SU-DHL-6 (cell line): ENCODE measurements around the gene INAFM2.
A peak's percentile ranks its signal among the peaks of the same experiment; 100 is the strongest.

Experiments used
- H2AFZ ChIP-seq: fragments of 200-600 bp; sonication (generic); 2 replicates; pipeline ENCODE4 v1.6.1; 2014; ENCODE audit warnings: low read depth, mild to moderate bottlenecking, moderate library complexity, mixed read lengths, antibody characterized with exemption, low read length; ENCODE audit not compliant: severe bottlenecking
- H3F3A ChIP-seq: fragments of 200-600 bp; shearing (Covaris generic); 2 replicates; pipeline ENCODE4 v1.6.0; 2016; ENCODE audit warnings: antibody characterized with exemption, mild to moderate bottlenecking; ENCODE audit not compliant: insufficient read depth
- H3K27ac ChIP-seq: fragments of 200-600 bp; sonication (generic); 2 replicates; pipeline ENCODE4 v1.5.1; 2016; ENCODE audit warnings: low read depth, mild to moderate bottlenecking, low read length, moderate library complexity, mixed read lengths
- H3K27me3 ChIP-seq: fragments of 200-600 bp; sonication (generic), shearing (Covaris generic); 2 replicates; pipeline ENCODE4 v1.6.0; 2014; ENCODE audit warnings: mild to moderate bottlenecking, low read length
- H3K36me3 ChIP-seq: fragments of 200-600 bp; sonication (generic); 2 replicates; pipeline ENCODE4 v1.6.1; 2014; ENCODE audit warnings: mild to moderate bottlenecking, low read length, mixed read lengths
- H3K4me2 ChIP-seq: fragments of 300-600, 200-600 bp; shearing (Covaris generic), sonication (generic); 2 replicates; pipeline ENCODE4 v1.6.0; 2014; ENCODE audit warnings: low read length, low read depth, mild to moderate bottlenecking; ENCODE audit not compliant: poor library complexity, severe bottlenecking
- H3K4me3 ChIP-seq: fragments of 200-600 bp; sonication (generic); 2 replicates; pipeline ENCODE4 v1.5.1; 2014; ENCODE audit warnings: antibody characterized with exemption, low read length, mild to moderate bottlenecking, mixed read lengths; ENCODE audit not compliant: insufficient read depth, poor library complexity, severe bottlenecking
- H3K79me2 ChIP-seq: fragments of 200-600 bp; sonication (generic); 2 replicates; pipeline ENCODE4 v1.6.1; 2014; ENCODE audit warnings: mild to moderate bottlenecking, low read length, moderate library complexity; ENCODE audit not compliant: insufficient read depth
- H3K9ac ChIP-seq: fragments of 200-600 bp; sonication (generic); 2 replicates; pipeline ENCODE4 v1.7.0; 2014; ENCODE audit warnings: mild to moderate bottlenecking, low read length
- H3K9me2 ChIP-seq: fragments of 200-600 bp; sonication (generic); replicated peaks from 2 replicates; pipeline ENCODE4 v1.6.1; 2014; ENCODE audit warnings: low read length; ENCODE audit not compliant: insufficient read depth
- H3K9me3 ChIP-seq: fragments of 200-600 bp; sonication (generic); 2 replicates; pipeline ENCODE4 v1.6.1; 2014; ENCODE audit warnings: low read length, mixed read lengths; ENCODE audit not compliant: insufficient read depth
- H4K20me1 ChIP-seq: fragments of 200-600 bp; sonication (generic); 2 replicates; pipeline ENCODE4 v1.6.1; 2014; ENCODE audit warnings: low read depth, mild to moderate bottlenecking, antibody characterized with exemption, low read length, moderate library complexity, mixed read lengths
- EZH2phosphoT487 ChIP-seq: fragments of 200-600 bp; sonication (generic), shearing (Covaris generic); conservative IDR thresholded peaks from 2 replicates; pipeline ENCODE4 v1.6.1; 2018; ENCODE audit warnings: mild to moderate bottlenecking, antibody characterized with exemption, low read length, moderate library complexity, mixed read lengths
- TF ChIP-seq, protein P1 (sequence below): fragments of 200-600 bp; sonication (generic); IDR thresholded peaks from one replicate; pipeline ENCODE4 v1.5.1; 2017; ENCODE audit warnings: antibody characterized with exemption, mild to moderate bottlenecking, low read length, moderate library complexity; ENCODE audit not compliant: insufficient read depth, poor library complexity, severe bottlenecking

The INAFM2 gene

DNA sequence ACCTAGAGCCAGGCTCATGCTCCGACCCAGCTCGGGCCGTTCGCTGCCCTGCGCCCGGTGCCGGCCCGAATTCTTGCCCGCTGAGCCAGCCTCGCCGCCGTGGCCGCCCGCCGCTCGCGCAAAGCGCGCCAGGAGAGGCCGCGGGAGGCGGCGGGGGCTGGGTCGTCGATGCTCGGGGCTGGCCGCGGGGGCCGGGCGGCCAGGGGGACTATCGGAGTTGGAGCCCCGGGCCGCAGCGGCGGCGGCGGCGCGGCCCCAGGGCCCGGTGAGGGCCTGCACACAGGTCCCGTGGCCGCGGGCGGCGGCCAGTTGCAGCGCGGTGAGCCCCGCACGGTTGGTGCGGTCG lies 41.7 kb upstream of the INAFM2 start:
- Histone ChIP-seq H2AFZ (no peak overlapping the region), H3K27ac (no peak overlapping the region), H4K20me1 (no peaks in the 10 kb centered on the region), H3K79me2 (no peaks in the 10 kb centered on the region), H3F3A (no peaks in the 10 kb centered on the region), H3K9me3 (no peaks in the 10 kb centered on the region), H3K4me3 (no peak overlapping the region), H3K27me3 (no peaks in the 10 kb centered on the region), H3K36me3 (no peaks in the 10 kb centered on the region), H3K9ac (no peak overlapping the region), H3K4me2 (peak overlapping the region; percentile 59), H3K9me2 (no peaks in the 10 kb centered on the region)
- TF ChIP-seq, protein P1, sequence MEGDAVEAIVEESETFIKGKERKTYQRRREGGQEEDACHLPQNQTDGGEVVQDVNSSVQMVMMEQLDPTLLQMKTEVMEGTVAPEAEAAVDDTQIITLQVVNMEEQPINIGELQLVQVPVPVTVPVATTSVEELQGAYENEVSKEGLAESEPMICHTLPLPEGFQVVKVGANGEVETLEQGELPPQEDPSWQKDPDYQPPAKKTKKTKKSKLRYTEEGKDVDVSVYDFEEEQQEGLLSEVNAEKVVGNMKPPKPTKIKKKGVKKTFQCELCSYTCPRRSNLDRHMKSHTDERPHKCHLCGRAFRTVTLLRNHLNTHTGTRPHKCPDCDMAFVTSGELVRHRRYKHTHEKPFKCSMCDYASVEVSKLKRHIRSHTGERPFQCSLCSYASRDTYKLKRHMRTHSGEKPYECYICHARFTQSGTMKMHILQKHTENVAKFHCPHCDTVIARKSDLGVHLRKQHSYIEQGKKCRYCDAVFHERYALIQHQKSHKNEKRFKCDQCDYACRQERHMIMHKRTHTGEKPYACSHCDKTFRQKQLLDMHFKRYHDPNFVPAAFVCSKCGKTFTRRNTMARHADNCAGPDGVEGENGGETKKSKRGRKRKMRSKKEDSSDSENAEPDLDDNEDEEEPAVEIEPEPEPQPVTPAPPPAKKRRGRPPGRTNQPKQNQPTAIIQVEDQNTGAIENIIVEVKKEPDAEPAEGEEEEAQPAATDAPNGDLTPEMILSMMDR, result no peak
- TF ChIP-seq EZH2phosphoT487, result no peak

DNA sequence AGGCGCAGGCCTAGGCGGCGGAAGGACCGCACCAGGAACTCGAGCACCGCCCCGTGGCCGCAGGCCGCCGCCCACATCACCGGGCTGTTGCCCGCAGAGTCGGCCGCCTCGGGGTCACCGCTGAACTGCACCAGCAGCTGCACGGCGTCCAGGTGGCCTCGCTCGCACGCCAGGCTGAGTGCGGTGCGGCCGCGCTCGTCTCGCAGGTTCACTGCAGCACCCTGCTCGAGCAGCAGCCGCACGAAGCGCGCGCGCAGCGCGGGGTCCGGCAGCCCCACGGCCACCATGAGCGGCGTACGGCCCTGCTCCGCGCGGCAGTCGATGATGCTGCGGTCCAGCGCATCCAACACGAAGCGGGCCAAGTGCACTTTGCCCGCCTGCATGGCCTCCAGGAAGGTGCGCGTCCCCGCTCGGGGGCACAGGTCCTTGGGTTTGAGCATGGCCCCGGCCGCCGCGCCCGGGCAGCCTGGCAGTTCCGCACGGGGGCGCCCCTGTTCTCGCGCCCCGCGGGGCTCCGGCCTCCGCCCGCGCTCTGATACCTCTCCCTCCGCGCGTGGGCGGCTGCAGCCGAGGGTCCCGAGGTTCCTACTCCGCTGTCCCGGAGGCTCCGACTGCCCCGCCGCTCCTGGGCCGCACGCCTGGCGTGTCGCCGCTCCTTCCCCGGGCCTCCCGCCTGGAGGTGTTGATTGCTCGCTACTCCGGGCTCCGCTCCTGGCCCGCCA lies 41.2 kb upstream of the INAFM2 start:
- H4K20me1 ChIP-seq, result no peaks in the 10 kb centered on the region
- peak overlapping the region; percentile 43 for H3K4me3 ChIP-seq
- no peak overlapping the region for H3K27ac ChIP-seq
- peak overlapping the region; percentile 59 for H3K4me2 ChIP-seq
- H2AFZ ChIP-seq, result peak overlapping the region; percentile 72
- TF ChIP-seq, protein P1, result peak; percentile 34
- TF ChIP-seq EZH2phosphoT487, result no peak
- H3F3A ChIP-seq, result no peaks in the 10 kb centered on the region
- no peaks in the 10 kb centered on the region for H3K79me2 ChIP-seq
- no peaks in the 10 kb centered on the region for H3K27me3 ChIP-seq
- H3K9me3 ChIP-seq, result no peaks in the 10 kb centered on the region
- H3K36me3 ChIP-seq, result no peaks in the 10 kb centered on the region
- H3K9me2 ChIP-seq, result no peaks in the 10 kb centered on the region
- peak overlapping the region; percentile 41 for H3K9ac ChIP-seq

DNA sequence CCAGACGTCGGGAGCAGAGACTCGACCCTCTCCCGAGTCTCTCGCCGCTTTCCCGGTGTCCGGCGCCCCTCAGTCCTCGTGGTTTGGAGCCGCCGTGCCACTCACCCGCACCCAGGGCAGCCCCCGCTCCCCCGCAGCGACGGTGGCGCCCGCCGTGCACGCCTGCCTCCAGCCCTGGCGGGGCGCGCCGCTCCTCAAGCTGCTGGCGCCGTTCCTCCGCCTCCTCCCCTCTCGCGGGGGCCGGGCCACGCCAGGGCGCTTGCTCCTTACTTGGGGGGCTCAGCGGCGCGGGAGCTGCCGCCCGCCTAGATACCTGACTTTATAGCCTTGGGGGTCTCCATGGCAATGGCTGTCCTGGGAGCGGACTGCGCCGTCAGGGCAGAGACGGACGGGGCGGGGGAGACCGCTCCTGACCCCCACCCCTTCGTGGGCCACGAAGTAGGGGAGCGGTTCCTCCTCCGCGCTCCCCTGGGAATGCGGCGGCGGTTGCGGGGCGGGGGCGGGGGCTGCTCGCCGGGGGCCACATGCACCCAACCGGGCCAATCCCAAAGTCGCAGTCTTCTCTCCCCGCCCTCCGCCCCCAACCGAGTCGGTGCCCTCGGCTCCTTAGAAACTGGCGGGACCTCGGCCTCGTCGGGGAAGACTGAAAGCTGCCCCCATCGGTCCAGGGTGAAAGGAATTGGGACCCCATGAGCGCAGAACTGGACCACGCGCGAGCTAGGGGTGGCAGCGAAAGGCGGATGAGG lies 40.5 kb upstream of the INAFM2 start, which contains the start of gene ANKRD63:
ANKRD63 (minus strand) TSS at position 196 of the 746 bp plus-strand sequence. CDS start 478 bp downstream, outside the sequence.
- no peaks in the 10 kb centered on the region for H3F3A ChIP-seq
- peak within 1 kb of the TSS; percentile 43 for H3K4me3 ChIP-seq
- H3K36me3 ChIP-seq, result no peaks in the 10 kb centered on the region
- H3K79me2 ChIP-seq, result no peaks in the 10 kb centered on the region
- H2AFZ ChIP-seq, result peak within 1 kb of the TSS; percentile 72
- H3K27ac ChIP-seq, result no peak within 1 kb of the TSS
- peak within 1 kb of the TSS; percentile 41 for H3K9ac ChIP-seq
- no peaks in the 10 kb centered on the region for H3K9me2 ChIP-seq
- H3K9me3 ChIP-seq, result no peaks in the 10 kb centered on the region
- H4K20me1 ChIP-seq, result no peaks in the 10 kb centered on the region
- no peaks in the 10 kb centered on the region for H3K27me3 ChIP-seq
- TF ChIP-seq, protein P1, result no peak
- no peak; the same call in 1 of the 2 replicates for TF ChIP-seq EZH2phosphoT487
- peak within 1 kb of the TSS; percentile 59 for H3K4me2 ChIP-seq
